Fibroblast of peridontal ligament (primary cell): ENCODE results near the gene MSRB1.
A peak's percentile ranks its signal among the peaks of the same experiment; 100 is the strongest.
"Not testable (repeated sequence)": the region's sequence is repeated elsewhere in the genome, so short reads cannot be mapped to it uniquely, and the experiment has no call there.

Source experiments
- DNase-seq: peaks from one replicate; pipeline ENCODE4 v3.0.0-alpha.2; 2010; ENCODE audit errors: extremely low read depth

The MSRB1 gene

GRCh38 chr16:1938910-1939309 is 4.1 kb downstream of the MSRB1 start:
- DNase-seq: no peak

- no peak for DNase-seq
These were observed 4.7 kb downstream of the MSRB1 start for GRCh38 chr16:1938316-1938715.

GRCh38 chr16:1936945-1937479 is 6.0 kb downstream of the MSRB1 start:
- no peak for DNase-seq

- no peak for DNase-seq
These were observed 9.8 kb downstream of the MSRB1 start for GRCh38 chr16:1933097-1933661.

DNA sequence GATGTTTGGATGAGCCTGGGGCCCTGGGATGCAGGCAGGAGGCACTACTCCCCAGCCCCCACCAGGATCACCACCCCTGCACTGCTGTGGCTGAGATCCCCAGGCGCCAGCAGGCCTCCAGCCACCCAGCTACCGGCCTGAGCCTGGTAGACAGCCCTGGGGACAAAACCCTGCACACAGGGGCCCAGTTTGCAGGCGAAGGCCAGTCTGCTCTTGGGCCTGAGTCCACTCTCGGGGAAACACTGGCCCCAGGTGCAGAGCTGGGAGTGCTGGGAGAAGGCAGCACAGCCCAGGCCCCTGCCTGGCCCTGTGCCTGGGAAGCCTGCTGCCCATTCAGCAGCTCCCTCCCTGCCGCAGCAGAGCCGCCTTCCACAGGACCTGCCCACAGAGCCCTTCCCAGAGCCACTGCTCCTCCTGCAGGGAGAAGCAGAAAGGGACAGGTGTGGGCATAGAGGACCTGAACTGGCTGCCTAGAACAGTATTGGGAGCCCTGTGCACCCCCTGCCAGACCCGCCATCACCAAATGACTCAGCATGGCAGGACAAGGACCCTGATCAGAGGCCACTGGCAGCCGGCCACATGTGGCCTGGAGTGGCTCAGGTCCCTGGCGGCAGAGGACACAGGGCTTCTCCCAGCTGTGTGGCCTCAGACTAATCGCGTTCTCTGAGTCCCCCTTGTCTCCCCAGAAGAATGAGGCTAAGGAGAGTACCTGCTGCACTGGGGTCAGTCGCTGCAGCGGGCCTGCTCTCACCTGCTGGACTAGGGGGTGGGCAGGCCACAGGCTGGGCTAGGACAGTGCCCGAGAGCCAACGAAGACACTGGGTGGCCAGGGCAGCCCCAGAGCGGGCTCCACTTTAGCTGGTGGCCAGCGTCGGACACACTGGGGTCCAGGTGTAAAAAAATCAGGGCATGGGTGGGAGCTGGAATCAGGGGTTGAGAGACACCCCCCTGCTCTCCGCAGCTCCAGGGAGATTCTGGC is 10.7 kb downstream of the MSRB1 start:
- no peak for DNase-seq

DNA sequence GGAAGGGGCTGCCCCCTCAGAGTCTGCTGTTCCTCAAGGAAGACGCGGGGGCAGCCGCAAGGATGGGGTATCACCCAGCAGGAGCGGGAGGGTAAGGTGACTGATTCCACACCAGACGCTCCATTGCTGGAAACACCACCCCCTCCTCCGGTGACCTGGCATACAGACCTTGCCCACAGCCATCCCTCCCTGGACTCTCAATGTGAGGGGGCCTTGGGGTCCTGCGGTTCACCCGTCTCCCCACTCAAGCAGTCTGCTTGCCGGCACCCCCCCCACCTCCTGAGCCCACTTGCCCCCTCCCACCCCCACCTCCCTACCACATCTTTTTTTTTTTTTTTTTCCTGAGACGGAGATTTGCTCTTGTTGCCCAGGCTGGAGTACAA is 12.7 kb downstream of the MSRB1 start:
- DNase-seq: no peak

GRCh38 chr16:1929578-1930337 is 13.2 kb downstream of the MSRB1 start:
- DNase-seq: peak; percentile 67

DNA sequence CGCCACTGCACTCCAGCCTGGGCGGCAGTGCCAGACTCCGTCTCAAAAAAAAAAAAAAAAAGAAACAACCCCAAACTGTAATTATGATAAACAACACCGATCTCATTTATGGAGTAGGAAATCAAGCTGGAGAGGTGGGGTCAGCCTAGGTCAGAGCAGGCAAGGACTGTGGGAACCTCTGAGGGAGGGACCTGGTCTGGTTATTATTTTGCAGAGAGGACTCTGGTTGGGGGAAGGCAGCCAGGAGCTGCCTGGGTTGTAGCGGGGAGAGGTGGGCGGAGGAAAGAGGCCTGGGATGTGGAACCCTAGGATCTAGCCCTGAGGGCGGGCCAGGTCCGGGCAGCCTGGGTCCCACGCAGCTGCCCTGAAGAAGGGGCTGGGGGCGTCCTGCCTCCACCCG is 13.9 kb downstream of the MSRB1 start:
- peak; percentile 16 for DNase-seq

DNA sequence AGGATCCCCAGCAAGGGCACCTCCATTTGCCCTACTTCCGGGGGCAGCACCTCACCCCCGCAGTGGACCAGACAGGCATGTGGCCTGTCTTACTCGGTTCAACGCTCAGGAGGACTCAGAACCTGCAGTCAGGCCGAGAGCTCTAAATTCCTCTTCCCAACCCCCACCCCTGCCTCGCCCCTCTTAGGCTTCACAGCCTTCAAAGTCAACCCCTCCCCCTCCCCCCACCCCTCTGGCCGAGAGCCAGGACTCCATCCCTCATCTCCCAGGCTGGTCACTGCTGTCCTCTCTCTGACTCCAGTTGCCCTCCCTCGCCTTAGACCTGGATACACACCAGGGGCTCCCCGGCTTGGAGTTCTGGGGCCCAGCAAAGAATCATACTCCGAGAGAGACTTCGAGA is 16.7 kb downstream of the MSRB1 start:
- no peak for DNase-seq

DNA sequence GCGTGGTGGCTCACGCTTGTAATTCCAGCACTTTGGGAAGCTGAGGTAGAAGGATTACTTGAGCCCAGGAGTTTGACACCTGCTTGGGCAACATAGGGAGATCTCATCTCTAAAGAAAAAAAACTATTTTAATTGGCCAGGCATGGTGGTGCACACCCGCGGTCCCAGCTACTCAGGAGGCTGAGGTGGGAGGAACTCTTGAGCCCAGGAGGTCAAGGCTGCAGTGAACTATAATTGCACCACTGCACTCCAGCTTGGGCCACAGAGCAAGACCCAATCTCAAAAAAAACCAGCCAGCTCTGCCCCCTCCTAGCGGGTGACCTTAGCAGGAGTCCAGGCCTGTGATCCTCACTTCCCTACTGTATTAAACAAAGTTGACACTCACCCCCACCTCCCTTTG is 18.9 kb downstream of the MSRB1 start:
- no peak for DNase-seq

- DNase-seq: peak; percentile 13
These were observed 19.5 kb downstream of the MSRB1 start for GRCh38 chr16:1923299-1924034.

DNA sequence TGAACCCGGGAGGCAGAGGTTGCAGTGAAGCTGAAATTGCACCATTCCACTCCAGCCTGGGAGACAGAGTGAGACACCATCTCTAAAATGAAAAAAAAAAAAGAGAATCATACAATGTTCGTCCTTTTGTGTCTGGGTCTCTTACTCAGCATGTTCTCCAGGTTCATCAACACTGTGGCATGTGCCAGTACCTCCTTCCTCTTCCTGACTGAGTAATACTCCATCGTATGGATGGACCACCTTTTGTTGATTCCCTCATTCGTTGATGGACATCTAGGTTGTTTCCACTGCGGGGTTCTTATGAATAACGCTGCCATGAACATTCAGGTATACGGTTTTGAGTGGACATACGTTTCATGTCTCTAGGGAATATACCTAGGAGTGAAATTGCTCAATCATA is 20.6 kb downstream of the MSRB1 start:
- DNase-seq: no peak

GRCh38 chr16:1920727-1921171 is 22.2 kb downstream of the MSRB1 start:
- no peak for DNase-seq

DNA sequence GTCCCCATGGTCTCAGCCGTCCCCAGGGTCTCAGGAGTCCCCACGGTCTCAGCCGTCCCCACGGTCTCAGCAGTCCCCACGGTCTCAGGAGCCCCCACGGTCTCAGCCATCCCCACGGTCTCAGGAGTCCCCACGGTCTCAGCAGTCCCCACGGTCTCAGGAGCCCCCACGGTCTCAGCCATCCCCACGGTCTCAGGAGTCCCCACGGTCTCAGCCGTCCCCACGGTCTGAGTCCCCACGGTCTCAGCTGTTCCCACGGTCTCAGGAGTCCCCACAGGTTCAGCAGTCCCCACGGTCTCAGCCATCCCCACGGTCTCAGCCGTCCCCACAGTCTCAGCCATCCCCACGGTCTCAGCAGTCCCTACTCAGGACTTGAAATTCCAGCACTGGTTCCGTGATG is 22.9 kb downstream of the MSRB1 start:
- not testable (repeated sequence) for DNase-seq

- no peak for DNase-seq
These were observed 23.5 kb downstream of the MSRB1 start for GRCh38 chr16:1919327-1919998.

GRCh38 chr16:1918351-1919326 is 24.4 kb downstream of the MSRB1 start, which contains the start of gene HS3ST6:
TSS of gene HS3ST6 (minus strand) at chr16:1918415. CDS start at chr16:1918323, 92 bp downstream.
- no peak for DNase-seq

DNA sequence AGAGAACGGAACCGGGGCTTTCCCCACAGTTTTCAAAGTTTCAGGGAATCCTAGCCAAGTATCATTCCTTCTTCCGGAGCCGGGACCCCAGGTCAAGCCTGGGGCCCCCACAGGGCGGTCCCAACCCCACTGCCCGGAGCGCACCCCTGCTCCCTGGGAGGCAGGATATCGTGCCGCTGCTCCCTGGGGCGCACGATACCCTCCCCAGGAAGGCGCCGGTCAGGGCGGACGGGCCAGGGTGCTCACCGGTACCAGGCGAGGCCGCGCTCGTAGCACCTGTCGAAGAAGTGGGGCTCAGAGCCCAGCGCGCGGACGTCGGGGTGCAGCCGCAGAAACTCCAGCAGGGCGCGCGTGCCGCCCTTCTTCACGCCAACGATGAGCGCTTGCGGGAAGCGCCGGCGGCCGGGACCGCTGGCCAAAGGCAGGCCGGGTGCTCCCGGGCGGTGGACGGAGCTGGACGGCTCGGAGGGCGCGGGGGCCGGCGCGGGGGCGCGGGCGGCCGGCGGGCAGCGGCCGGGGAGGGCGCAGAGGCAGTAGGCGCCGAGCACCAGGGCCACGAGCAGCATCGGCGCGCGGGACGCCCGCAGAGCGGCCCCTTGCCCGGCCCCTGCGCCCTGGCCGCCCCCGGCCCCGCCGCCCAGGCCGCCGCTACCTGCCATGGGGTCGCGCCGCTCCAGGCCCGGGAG is 25.2 kb downstream of the MSRB1 start:
- no peak for DNase-seq

GRCh38 chr16:1917056-1917664 is 25.8 kb downstream of the MSRB1 start:
- no peak for DNase-seq

DNA sequence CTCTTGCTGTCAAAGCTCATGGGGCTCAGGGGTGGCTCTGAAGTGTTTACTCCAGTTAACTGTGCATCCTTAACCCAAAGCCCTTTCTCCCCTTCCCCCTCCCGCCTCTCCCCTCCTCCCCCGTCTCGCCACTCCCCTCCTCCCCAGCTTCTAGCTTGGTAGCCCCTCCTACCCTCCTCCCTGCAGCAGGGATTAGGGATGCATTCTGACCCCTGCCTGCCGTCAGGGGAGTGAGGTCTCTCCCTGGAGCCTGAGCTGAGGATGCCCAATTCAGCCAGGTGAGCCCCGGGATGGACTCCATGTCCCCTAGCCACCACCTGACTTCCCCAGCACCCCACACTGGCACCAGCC is 26.4 kb downstream of the MSRB1 start:
- DNase-seq: no peak
